22Rv1 (cell line): Measurements from ENCODE around the gene ASPHD1.
A peak's percentile ranks its signal among the peaks of the same experiment; 100 is the strongest.
"Not testable (repeated sequence)": the region's sequence is repeated elsewhere in the genome, so short reads cannot be mapped to it uniquely, and the experiment has no call there.

Experiments
- H3K27ac ChIP-seq: fragments of 450-650 bp; 2 replicates; pipeline ENCODE4 v1.5.1; 2017
- CTCF ChIP-seq: fragments of 450-650 bp; IDR thresholded peaks from 2 replicates; pipeline ENCODE4 v1.5.1; 2017; ENCODE audit warnings: mild to moderate bottlenecking
- ZFX ChIP-seq: fragments of 450-650 bp; IDR thresholded peaks from 2 replicates; pipeline ENCODE4 v1.6.1; 2017; ENCODE audit warnings: antibody characterized with exemption, borderline replicate concordance

Gene ASPHD1

GRCh38 chr16:29878172-29878571, 22.1 kb upstream of the ASPHD1 start:
- TF ChIP-seq ZFX (no peak), CTCF (no peak)
- peak overlapping the region; percentile 72 for H3K27ac ChIP-seq

- TF ChIP-seq CTCF (no peak), ZFX (no peak)
- H3K27ac ChIP-seq, result no peak overlapping the region
Observed at GRCh38 chr16:29881050-29881449, 19.2 kb upstream of the ASPHD1 start.

GRCh38 chr16:29883987-29884386, 16.3 kb upstream of the ASPHD1 start:
- no peak overlapping the region for H3K27ac ChIP-seq
- TF ChIP-seq CTCF (no peak), ZFX (no peak)

- H3K27ac ChIP-seq, result not testable (repeated sequence)
Observed at GRCh38 chr16:29889372-29889771, 10.9 kb upstream of the ASPHD1 start.

GRCh38 chr16:29891525-29892457, 8.5 kb upstream of the ASPHD1 start:
- TF ChIP-seq CTCF, result no peak
- TF ChIP-seq ZFX, result no peak
- H3K27ac ChIP-seq, result no peak overlapping the region

- no peak overlapping the region for H3K27ac ChIP-seq
- TF ChIP-seq CTCF (no peak), ZFX (no peak)
Observed at GRCh38 chr16:29892458-29892813, 7.9 kb upstream of the ASPHD1 start.

GRCh38 chr16:29893553-29893952, 6.7 kb upstream of the ASPHD1 start:
- TF ChIP-seq ZFX, result no peak
- no peak for TF ChIP-seq CTCF
- no peak overlapping the region for H3K27ac ChIP-seq

GRCh38 chr16:29894352-29894751, 5.9 kb upstream of the ASPHD1 start:
- no peak overlapping the region for H3K27ac ChIP-seq
- TF ChIP-seq CTCF, result no peak
